MM.1S (cell line): ENCODE measurements around the gene NAPG.

Source experiments
- CTCF ChIP-seq: fragments of 300-600 bp; sonication (generic); IDR thresholded peaks from 2 replicates; pipeline ENCODE4 v1.5.1; 2016; ENCODE audit warnings: antibody characterized with exemption, low read length, mixed read lengths
- EZH2 ChIP-seq: fragments of 300-600 bp; sonication (generic); optimal IDR thresholded peaks from 2 replicates; pipeline ENCODE3; 2017; ENCODE audit warnings: low read depth, mild to moderate bottlenecking, antibody characterized with exemption, low read length, mixed read lengths
- EZH2phosphoT487 ChIP-seq: fragments of 300-600 bp; sonication (generic); IDR thresholded peaks from 2 replicates; pipeline ENCODE4 v1.6.1; 2018; ENCODE audit warnings: antibody characterized with exemption, low read length

GRCh38 chr18:10523544-10523943, 2.3 kb upstream of the NAPG start:
- no peak for TF ChIP-seq CTCF
- TF ChIP-seq EZH2phosphoT487: no peak
- no peak for TF ChIP-seq EZH2
